Kidney (tissue), 14 donors: ENCODE data around the gene MPI. TPM values are rescaled to one million over a fixed set of nuclear protein-coding genes. Genes with fewer than 3 reads are reported as not detected.

Experiments
- DNase-seq, 5 donors: peaks; one replicate each; pipeline ENCODE4 v3.0.0-alpha.2; 2013 to 2020
- FAIRE-seq: peaks from 2 replicates; lab custom pipeline; 2012; peaks lifted over from hg19 to GRCh38; lab: Jason Lieb, UNC
- H3K27ac ChIP-seq, 2 donors: one replicate each; pipeline ENCODE4 v1.7.0; 2013; ENCODE audit warnings: low read depth in 2 of 2, low read length in 2 of 2, inconsistent platforms in 1 of 2
- H3K27me3 ChIP-seq: one replicate; pipeline ENCODE4 v1.7.1; 2013; ENCODE audit warnings: low read length, inconsistent platforms; ENCODE audit not compliant: control insufficient read depth, insufficient read depth
- H3K36me3 ChIP-seq, 3 donors: one replicate each; pipeline versions ENCODE4 v1.7.0 to v1.7.1; 2013; ENCODE audit warnings: low read length in 3 of 3, control low read depth in 1 of 3, inconsistent platforms in 1 of 3; ENCODE audit not compliant: insufficient read depth in 3 of 3, control insufficient read depth in 2 of 3
- H3K4me1 ChIP-seq, 3 donors: one replicate each; pipeline versions ENCODE4 v1.7.0 to v1.7.1; 2013; ENCODE audit warnings: low read length in 3 of 3, inconsistent platforms in 1 of 3, low read depth in 1 of 3; ENCODE audit not compliant: control insufficient read depth in 2 of 3, insufficient read depth in 2 of 3
- H3K4me3 ChIP-seq, 3 donors: one replicate each; pipeline versions ENCODE4 v1.7.0 to v1.8.1; 2013; ENCODE audit warnings: low read length in 3 of 3, control low read depth in 1 of 3, inconsistent platforms in 1 of 3
- H3K9ac ChIP-seq, 3 donors: one replicate each; pipeline versions ENCODE4 v1.7.0 to v1.7.1; 2013; ENCODE audit warnings: low read length in 3 of 3, control low read depth in 1 of 3, inconsistent platforms in 1 of 3
- H3K9me3 ChIP-seq, 3 donors: one replicate each; pipeline versions ENCODE4 v1.7.0 to v1.7.1; 2013; ENCODE audit warnings: low read length in 3 of 3, control low read depth in 1 of 3, inconsistent platforms in 1 of 3; ENCODE audit not compliant: control insufficient read depth in 2 of 3, insufficient read depth in 1 of 3
- CTCF ChIP-seq: IDR thresholded peaks from 3 replicates; pipeline ENCODE4 v1.5.1; 2012; ENCODE audit warnings: mild to moderate bottlenecking, moderate library complexity, borderline replicate concordance; ENCODE audit not compliant: insufficient read depth; ENCODE audit errors: extremely low read depth
- intact Hi-C: fragments of 100-400 bp; cut with DNase I; formaldehyde crosslinking; loops from one replicate; pipeline ENCODE4 v1.11.1; 2022
- polyA plus RNA-seq: library from polyadenylated mRNA; stranded (reverse); fragments of 350-450 nt; fragmentation: Illumina TruSeq; extraction: RNeasy Lipid Tissue Mini Kit (QIAGEN cat#74804); gene quantifications from one replicate; pipeline ENCODE4 v1.2.3, GENCODE V29; 2014; ENCODE audit warnings: low read depth, low replicate concordance; ENCODE audit not compliant: insufficient read depth
- total RNA-seq: library from RNA; stranded (reverse); fragmentation: NEBNext Ultra II Directional; extraction: Animal tissue kit (Norgen Biotek cat#: 25700); gene quantifications from one replicate; pipeline ENCODE4 v1.2.1, GENCODE V29; 2021
- donor health status: control.
- donor health status: control.
- donor health status: control.
- donor health status: control.
- donor health status: control.
- donor health status: DM: yes; HTN: yes; CAD: no.
- donor health status: Normal renal cell carcinoma (clear cell type).

Gene MPI
- total and polyA plus RNA-seq, 2 donors from 2014 or later, result 33.7 to 52.0 TPM

- H3K4me3 ChIP-seq, result no peak overlapping the region
- peaks cover 0 to 9% (median 3%) of the 10 kb centered on the region in 3 donors for H3K4me1 ChIP-seq
- no peaks in the 10 kb centered on the region for H3K9me3 ChIP-seq
- TF ChIP-seq CTCF, result no peak
- no peak overlapping the region for H3K9ac ChIP-seq
- H3K36me3 ChIP-seq, result peaks cover 0 to 30% (median 16%) of the 10 kb centered on the region in 3 donors
- H3K27me3 ChIP-seq, result no peaks in the 10 kb centered on the region
- H3K27ac ChIP-seq, result no peak overlapping the region
- intact Hi-C loops, result no loop called here
- no peak for DNase-seq
- no peak for FAIRE-seq
These were observed 7.5 kb downstream of the MPI start for GRCh38 chr15:74897300-74897701.

- Histone ChIP-seq H3K9me3 (no peaks in the 10 kb centered on the region), H3K36me3 (peaks cover 3 to 39% (median 30%) of the 10 kb centered on the region in 3 donors), H3K4me1 (peaks cover 3 to 18% (median 3%) of the 10 kb centered on the region in 3 donors), H3K27me3 (no peaks in the 10 kb centered on the region), H3K4me3 (no peak overlapping the region), H3K9ac (no peak overlapping the region), H3K27ac (no peak overlapping the region)
- DNase-seq (peak in 4 of 5 donors; percentile 56 to 71 (median 66)), FAIRE-seq (no peak)
- peak; percentile 69 for TF ChIP-seq CTCF
- intact Hi-C loops, result no loop called here
These were observed 11.8 kb downstream of the MPI start for GRCh38 chr15:74901612-74902063.

GRCh38 chr15:74902295-74903075, 12.6 kb downstream of the MPI start:
- no peak overlapping the region for H3K27ac ChIP-seq
- FAIRE-seq, result no peak

More at GRCh38 chr15:74902295-74903075, 12.6 kb downstream of the MPI start:
- no peak for TF ChIP-seq CTCF
- H3K9me3 ChIP-seq, result no peaks in the 10 kb centered on the region
- peaks cover 3 to 22% (median 6%) of the 10 kb centered on the region in 3 donors for H3K4me1 ChIP-seq
- no peak overlapping the region for H3K4me3 ChIP-seq
- no peaks in the 10 kb centered on the region for H3K27me3 ChIP-seq
- peaks cover 3 to 33% (median 30%) of the 10 kb centered on the region in 3 donors for H3K36me3 ChIP-seq
- no peak overlapping the region for H3K9ac ChIP-seq
- intact Hi-C loops, result no loop called here
- DNase-seq, result no peak
